Activated gamma-delta T cell treated with anti-CD3 and anti-CD28 coated beads, Interleukin-2, amount 50 U/mL, for 16 hours (primary cell): ENCODE results near the gene CHAD.
"Not testable (repeated sequence)": the region's sequence is repeated elsewhere in the genome, so short reads cannot be mapped to it uniquely, and the experiment has no call there.

Experiments
- DNase-seq: peaks from one replicate; pipeline ENCODE4 v3.0.0-alpha.2; 2020; ENCODE audit warnings: low read depth

Gene CHAD

DNA sequence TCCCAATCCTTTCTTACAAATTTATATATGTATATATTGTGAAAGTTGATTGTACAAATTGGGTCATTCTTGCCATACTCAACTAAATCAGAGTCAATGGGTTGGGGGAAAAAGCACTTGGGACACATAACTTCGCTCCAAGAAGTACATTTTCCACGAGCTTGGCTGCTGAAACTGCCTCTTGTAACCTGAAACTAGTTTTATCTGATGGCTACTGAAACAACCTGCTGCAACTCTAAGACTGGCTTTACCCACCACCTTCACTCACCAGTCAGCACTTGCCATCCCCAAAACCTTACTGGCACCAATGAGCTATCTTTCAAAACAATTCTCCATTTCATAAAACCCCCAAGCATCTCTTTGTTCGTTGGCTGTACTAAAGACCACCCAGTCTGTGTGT is 25.1 kb upstream of the CHAD start:
- no peak for DNase-seq

DNA sequence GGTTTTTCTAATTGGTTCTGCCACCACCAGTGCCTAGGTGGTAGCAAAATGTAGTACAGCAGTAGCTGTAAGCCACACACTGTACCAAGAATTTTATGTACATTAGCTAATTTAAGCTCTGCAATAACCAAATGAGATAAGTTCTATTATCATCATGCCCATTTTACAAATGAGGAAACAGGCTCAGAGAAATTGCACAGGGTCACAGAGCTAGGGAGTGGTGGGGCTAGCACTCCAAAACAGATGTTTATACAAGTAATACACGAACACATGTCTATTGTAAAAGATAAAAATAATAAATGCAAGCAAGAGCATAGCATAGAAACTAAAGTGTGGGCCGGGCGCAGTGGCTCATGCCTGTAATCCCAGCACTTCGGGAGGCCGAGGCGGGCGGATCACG is 23.5 kb upstream of the CHAD start:
- no peak for DNase-seq

DNA sequence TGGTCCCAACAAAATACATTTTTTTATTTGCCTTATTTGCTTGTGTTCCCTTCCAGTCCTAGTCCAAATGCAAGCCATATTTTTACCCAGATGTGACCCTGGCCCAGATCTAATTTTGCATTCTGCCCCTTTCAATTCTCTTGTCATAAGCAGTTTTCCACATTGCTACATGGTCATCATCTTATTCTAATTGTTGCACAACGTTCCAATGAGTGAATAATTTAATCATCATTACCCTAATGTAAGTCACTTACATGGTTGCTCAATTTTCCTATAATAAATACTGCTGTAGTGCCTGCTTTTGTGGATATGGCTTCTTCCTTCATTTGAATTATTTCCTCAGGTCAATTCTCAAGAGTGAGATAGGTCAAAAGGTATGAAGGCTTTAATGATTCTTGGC is 22.8 kb upstream of the CHAD start:
- DNase-seq = no peak

DNA sequence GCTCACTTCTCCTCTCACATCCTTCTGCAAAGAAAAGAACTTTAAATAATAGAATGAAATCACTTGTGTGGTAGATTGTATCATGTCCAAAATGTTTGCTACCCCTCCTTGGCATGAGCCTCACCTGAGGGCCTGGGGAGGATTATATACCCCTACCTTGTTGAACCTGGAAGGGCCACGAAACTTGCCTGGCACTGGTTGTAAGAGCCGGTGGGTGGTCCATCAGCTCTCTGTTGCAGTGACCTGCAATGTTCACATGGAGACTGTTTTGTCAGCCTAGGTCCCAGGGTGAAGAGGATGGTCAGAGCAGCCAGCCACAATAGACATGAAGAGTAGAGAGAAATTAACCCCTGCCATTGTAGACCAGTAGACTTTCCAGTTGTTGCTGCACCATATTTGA is 20.2 kb upstream of the CHAD start:
- no peak for DNase-seq

DNA sequence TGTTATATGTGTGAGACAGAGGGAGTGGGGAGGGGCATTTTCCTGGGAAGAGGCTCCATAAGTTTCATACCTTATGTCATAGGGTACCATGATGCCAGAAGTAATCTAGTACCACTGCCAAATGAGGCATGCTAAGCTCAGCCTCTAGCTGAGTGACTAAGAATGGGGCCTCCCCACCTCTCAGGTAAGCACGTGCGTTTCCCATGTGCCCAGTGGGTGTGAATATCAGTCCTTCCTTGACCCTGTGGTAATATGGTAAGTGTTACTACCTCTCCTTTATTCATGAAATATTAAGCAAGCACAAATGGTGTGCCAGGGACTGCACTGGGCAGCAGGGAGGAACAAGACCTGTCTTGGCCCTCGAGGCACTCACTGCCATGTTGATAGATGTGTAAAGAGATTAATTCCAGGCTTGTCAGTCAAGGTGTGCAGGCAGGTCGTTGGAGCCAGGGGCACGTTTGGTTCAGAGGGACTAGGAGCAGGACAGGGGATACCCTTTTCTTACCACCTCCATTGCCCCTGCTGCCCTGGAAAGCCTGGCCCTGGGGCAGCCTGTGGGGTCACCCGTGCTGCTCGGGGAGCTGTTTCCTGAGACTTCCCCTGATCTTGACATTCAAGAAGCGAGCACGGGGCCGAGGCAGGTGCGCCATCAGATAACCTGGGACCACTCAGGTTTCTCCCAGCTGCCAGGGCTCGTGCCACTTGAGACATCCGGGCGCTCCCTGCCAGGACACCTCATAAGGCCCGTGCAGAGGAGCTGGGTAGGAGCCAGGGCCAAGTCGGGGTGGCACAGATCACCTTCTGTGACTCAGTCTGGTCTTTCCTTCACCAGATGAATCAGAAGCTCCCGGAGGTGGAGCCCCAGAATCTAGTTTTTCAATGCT is 18.8 kb upstream of the CHAD start:
- no peak for DNase-seq

DNA sequence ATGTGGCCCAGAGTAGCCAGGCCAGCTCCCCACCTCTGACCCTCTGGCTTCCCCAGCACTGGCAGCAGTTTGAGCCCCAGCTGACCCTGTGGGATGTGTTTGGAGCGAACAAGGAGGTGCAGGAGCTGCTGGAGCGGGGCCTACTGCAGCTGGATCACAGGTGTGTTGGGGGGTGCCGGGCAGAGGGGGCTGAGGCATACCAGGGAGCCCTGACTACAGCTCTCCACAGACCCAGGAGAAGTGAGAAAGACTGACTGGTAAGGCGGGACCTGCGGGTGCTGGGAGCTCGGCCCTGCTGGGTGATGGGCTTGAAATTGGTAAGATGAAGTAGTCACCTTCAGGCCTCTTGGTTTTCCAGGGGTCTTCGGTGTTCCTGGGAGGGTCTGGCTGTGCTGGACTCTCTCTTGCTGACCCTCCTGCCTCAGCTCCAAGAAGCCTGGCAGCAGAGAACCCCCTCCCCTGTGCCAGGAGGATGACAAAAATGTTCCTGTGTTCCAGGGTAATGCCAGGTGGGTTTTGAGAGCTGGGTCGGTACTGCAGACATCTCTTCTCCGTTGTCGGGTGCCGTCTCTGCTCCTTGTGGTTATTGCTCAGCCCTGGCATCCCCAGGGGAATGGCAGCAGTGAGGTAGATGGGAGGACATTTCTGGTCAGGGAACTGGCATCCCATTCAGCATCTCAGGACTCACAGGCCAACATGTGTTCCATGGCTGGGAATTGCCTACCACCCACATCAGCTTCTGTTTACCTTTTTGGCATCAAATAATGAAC is 15.9 kb upstream of the CHAD start:
- DNase-seq = no peak

DNA sequence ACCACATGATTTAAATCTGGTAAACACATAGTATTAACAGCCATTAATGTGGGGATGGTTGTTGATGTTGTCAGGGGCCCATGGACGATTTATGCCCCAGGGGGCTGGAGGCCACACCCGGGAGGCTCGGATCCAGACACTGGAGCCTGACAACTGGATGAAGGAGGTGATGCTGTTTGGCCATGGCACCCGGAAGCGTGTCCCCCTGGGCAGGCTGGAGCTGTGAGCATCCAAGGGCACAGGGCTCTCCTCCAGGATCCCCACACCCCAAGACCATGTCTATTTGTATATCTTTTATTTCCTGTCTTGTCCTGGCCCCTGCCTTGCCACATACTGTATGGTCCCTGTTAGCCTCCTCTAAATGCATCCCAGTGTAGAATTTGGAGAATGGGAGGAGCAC is 14.6 kb upstream of the CHAD start:
- DNase-seq = no peak

DNA sequence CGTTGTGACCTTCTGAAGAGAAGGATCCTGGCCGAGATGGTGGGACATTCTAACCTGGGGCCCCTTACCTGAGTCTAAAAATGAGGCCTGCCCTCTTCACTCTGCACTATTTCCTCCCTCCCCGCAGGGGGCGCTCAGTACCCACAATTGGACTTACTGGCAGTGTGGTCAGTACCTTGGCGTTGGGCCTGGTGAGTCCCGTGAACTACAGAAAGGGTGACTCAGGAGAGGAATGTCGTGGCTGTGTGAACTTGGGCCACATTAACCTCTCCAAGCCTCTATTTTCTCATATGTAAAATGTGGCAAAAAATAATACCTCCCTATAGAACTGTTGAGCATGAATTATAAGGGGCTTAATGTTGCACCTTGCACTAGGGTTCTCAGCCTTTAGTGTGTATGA is 13.8 kb upstream of the CHAD start:
- DNase-seq = peak; percentile 55

DNA sequence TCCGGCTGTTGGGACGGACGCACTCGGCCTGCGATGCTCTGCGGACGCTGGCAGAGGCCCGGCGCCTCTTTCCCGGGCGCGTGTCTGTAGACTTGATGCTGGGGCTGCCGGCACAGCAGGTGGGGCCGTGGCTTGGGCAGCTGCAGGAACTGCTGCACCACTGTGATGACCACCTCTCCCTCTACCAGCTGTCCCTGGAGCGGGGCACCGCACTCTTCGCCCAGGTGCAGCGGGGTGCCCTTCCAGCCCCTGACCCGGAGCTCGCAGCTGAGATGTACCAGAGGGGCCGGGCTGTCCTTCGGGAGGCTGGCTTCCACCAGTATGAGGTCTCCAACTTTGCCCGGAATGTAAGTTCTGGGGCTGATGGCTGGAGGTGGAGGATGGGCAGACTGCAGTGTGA is 13.4 kb upstream of the CHAD start:
- DNase-seq = no peak

DNA sequence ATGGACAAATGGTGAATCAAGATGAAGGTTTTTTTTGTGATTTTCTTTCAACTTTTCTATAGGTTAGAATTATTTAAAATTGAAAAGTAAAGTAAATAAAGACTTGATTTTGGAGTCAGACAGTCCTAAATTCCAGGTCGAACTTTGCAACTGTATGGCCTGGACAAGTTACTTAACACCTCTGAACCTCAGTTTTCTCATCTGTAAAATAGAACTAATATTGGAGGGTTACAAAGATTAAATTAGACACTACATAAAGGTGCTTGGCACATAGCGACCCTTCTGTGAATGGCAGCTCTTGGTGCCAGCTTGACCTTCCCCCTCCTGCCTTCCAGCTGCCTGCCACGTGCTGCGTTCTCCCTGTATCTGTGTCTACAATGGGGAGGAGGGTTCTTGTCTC is 13.0 kb upstream of the CHAD start:
- no peak for DNase-seq

DNA sequence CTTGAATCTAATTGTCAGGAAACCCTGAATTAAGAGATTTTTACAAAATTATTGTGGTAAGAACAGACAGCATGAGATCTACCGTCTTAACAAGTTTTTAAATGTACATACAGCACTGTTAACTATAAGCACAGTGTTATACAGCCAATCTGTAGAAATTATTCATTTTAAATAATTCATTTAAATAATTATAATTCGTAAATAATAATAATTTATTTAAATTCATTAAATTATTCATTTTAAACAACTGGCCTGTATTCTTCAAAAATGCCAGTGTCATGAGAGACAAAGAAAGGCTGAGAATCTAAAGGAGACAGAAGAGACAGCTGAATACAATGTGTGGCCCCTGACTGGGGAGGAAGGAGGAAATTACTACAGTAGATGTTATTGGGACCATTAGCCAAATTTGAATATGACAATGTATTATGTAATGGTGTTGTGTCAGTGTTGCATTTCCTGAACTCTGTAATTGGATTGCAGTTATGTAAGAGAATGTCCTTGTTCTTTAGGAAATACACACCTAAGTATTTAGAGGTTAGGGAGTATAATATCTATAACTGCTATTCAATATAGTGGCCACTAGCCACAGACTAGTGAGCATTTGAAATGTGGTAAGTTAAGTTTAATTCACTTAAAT is 12.3 kb upstream of the CHAD start:
- no peak for DNase-seq

DNA sequence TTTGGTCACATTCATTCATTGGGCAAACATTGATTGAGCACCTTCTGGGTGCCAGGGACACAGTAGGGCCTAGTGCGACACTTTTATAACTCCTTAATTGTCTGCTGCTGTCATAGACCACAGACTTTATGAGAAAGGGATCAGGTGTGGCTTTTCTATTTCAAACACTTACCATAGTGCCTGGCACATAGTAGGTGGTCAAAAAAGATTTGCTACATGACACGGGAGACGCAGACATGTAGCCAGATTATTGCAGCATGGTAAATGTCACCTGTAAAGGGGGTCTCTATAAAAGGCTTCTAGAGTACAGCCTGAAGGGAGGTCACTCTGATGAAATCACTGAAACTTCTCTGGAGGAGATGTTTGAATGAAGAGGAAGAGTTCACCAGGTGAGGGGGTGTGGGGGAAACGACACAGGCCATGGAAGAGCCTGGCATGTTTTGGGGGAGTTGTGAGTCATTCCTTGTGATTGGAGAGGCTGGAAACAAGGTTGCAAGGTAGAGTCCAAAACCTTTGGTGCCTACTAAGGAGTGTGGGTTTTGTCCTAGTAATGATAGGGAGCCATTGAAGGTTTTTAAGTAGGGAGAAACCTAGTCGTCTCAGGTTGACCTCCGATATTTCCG is 11.6 kb upstream of the CHAD start:
- DNase-seq = no peak

DNA sequence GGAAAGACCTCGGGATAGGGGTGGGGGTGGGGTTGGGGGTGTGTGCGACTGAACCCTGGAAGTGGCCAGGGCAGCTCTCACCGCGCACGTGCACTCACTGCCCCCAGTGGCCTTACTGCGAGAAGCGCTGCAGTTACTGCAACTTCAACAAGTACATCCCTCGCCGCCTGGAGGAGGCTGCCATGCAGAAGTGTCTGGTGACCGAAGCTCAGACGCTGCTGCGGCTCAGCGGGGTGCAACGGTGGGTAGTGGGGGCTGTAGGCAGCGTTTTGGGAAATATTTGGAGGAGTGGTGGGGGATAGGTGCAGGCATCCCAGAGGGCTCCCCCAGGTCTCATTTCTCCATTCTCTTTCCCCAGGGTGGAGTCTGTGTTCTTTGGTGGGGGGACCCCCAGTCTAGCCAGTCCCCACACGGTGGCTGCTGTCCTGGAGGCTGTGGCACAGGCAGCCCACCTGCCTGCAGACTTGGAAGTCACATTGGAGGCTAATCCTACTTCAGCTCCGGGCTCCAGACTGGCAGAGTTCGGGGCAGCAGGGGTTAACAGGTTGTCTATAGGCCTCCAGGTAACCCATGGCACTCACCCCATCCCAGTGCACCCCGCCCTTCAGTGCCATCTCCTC is 11.0 kb upstream of the CHAD start:
- DNase-seq = peak; percentile 38

DNA sequence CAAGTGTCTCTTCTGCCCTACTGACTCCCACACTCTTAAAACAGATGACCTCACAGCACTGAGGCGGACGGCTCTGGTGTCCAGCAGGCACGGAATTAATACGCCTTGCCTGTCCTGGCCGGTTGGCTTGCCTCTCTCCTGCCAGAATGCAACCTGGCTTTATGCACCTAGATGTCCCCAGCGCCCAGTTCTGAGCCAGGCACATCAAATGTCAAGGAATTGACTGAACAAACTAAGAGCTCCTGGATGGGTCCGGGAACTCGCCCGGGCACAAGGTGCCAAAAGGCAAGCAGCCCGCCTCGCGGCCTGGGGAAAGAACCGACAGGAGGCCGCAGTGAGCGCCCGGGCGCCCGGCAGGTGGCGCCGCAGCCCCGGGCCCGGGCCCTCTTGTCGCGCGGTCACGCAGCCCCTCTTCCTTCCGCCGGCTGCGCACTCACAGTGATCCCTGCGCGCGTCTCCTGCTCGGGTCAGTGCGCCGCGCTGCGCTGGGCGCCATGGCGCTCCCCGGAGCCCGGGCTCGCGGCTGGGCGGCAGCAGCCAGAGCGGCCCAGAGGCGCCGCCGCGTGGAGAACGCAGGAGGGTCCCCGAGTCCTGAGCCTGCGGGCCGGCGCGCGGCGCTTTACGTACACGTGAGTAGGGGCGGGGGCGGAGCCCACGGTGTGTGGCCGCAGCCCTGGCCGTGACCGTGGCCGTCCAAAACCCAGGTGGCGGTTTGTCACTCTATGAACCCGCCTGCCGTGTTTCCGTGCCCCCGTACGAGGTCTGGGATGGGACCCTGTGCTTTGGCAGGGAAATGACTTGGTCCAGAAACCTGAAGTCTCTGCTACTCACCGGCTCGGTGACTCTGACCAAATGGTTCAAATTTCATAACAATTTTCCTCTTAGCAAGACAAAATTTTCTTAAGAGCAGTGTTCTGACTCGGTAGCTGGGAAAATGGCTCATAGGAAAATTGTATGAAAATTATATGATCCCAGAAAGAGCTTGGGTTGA is 10.0 kb upstream of the CHAD start, which contains the start of gene RSAD1:
TSS of gene RSAD1 (plus strand) at position 470 of the 991 bp plus-strand sequence. CDS start at position 495, 25 bp downstream.
- DNase-seq = peak; percentile 75

DNA sequence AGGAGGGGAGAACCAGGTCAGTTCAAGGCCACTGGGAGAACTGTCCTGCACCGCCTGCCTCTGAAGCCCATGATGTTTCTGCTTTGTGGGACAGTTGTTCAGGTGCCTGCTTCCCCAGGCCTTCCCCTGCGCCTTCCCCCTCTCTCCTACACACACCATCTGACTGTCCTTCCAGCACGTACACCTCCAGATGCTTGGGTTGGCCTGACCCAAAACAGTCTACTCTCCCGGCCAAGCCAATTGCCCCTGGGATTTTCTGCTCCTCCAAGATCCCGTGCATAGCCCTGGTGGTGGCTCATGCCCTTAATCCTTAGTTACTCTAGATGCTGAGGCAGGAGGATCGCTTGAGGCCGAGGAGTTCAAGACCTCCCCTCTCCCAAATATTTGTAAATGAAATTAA is 9.3 kb upstream of the CHAD start:
- no peak for DNase-seq

DNA sequence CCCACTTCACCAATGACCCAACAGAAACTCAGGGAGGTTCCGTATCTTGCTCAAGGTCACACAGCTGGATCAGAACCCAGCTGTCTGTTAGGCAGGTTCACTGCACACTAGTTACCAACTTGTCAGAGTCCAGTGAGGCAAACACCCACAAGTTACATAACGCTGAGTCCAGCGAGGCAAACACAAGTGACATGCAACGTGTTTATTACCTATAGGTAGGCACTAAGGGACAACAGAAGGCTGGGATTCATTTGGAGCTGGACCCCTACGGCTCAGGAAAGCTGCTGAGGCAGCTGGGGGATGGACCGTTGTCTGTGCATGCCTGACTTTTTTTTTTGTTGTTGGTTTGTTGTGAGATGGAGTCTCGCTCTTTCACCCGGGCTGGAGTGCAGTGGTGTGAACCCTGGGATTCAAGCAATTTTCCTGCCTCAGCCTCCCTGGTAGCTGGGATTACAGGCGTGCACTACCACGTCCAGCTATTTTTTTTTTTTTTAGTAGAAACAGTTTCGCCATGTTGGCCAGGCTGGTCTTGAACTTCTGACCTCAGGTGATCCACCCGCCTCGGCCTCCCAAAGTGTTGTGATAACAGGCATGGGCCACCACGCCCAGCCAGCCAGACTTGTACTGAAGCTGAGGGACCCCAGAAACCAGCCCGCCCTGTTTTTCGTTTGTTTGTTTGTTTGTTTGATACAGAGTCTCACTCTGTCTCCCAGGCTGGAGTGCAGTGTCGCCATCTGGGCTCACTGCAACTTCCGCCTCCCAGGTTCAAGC is 8.1 kb upstream of the CHAD start:
- DNase-seq = no peak

DNA sequence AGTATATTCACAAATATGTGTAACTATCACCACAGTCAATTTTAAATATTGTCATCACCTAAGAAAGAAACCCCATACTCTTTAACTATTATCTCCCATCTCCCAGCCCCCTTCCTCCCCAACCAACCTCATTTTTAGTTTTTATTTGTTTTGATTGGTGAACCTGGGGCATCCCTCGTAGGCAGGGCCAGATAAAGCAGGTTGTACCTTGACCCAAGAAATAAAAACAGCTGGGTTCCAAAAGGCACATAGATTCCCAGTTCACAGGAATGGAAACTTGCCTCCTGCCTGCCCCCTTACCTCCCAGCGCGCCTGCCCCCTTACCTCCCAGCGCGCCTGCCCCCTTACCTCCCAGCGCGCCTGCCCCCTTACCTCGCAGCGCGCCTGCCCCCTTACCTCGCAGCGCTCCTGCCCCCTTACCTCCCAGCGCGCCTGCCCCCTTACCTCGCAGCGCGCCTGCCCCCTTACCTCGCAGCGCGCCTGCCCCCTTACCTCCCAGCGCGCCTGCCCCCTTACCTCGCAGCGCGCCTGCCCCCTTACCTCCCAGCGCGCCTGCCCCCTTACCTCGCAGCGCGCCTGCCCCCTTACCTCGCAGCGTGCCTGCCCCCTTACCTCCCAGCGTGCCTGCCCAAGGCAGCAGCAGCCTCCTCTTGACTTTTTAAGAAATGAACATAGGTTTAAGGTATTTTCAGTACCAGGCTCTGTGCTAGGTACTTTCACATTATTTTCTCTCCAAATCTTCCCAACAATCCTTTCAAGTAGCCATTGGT is 7.3 kb upstream of the CHAD start:
- DNase-seq = not testable (repeated sequence)

DNA sequence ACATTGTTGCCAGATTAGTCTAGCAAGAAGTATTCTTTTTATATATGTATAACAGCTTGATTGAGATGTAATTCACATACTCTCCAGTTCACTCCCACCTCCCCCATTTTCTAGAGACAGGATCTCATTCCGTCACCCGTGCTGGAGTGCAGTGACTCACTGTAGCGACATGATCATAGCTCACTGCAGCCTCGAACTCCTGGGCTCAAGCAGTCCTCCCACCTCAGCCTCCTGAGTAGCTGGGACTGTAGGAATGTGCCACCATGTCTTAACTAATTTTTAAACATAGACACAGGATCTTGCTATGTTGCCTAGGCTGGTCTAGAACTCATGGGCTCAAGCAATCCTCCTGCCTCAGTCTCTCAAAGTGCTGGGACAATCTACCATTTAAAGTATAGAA is 6.7 kb upstream of the CHAD start:
- no peak for DNase-seq

DNA sequence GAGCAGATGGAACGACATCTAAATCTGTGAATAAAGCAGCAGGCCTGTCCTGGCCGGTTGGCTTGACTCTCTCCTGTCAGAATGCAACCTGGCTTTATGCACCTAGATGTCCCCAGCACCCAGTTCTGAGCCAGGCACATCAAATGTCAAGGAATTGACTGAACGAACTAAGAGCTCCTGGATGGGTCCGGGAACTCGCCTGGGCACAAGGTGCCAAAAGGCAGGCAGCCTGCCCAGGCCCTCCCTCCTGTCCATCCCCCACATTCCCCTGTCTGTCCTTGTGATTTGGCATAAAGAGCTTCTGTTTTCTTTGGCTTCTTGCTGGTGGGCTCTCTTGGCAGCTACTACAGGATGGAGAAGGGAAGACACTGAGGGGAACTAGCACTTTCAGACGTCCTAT is 5.8 kb upstream of the CHAD start:
- DNase-seq = no peak
